NCI-H2107 treated with DMSO at 0.1 percent for 48 hours (cell line): ENCODE data around the gene ATG9B.
A peak's percentile ranks its signal among the peaks of the same experiment; 100 is the strongest.
"Not testable (repeated sequence)": the region's sequence is repeated elsewhere in the genome, so short reads cannot be mapped to it uniquely, and the experiment has no call there.

ENCODE experiments used
- DNase-seq: peaks from one replicate; lab custom pipeline; 2025; ENCODE audit not compliant: unreplicated experiment; lab: John Stamatoyannopoulos, UW

Gene ATG9B

DNA sequence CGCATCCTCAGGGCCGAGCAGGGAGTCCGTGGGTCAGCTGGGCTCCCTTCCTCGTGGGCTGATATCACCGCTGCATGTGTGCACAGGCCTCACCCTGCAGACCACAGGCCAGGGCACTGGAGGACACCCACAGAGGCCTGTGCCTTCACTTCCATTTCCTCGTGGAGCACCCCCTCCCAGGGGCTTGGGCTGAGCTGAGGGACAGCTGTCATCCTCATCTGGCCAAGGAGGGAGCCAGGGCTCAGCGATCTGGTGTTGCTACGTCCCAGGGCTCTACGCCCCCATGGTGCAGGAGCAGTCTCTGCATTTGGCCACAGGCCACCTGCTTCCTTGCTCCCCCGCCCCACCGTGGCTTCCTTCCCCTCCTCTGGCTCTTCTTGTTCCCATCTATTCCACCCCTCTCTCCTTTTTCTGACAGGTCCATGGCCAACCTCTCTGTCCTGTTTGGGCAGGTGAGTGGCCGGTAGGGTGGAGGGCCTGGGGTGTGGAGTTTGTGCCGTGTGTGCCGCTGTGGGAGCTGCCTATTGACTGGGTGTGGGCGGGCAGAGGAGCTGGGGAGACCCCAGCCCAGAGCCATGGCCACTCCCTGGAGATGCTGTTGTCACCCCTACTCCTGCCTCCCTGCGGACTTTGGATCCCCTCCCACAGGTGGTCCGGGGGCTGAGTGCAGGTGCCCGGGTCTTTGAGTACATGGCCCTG, 15.7 kb upstream of the ATG9B start:
- DNase-seq = no peak

DNA sequence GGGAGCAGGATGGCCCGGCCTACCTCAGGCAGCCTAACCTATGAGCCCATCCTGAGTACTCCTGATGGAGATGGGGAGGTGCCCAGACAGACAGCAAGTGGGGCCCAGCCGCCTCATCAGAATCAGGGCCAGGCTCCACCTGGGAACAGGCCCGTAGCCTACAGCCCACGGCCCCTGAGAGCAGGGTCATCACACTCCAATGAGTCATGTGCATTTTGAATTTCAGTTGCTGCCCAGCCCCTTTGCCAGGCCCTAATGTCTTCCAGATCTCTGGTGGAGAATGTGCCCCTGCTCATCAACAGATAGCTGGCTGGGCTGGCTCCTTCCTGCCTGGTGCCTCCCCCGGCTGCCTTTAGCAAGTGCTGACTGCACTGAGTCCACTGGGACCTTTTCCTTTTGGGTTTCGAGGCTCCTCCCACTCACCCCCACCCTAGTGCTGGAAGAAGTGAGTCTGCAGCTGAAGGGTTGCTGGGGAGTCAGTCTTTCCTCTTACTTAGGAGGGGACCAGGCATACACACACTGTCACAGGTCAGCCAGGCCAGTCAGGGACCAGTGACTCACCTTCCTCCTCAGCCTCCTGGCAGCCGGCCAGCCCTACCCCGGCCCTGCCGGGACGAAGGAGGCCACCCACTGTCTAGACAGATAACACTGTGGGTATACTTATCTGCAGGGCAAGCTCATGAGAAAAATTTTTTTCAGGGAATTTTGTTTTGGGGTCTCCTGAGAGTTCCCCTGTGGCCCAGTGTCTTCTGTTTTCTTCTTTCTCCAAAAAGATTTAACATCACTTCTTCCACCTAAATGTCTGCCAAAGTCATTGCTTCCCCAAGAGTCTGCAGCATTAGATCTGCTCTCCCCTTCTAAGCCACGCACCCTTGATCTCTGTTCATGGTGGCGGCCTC, 14.9 kb upstream of the ATG9B start:
- no peak for DNase-seq

DNA sequence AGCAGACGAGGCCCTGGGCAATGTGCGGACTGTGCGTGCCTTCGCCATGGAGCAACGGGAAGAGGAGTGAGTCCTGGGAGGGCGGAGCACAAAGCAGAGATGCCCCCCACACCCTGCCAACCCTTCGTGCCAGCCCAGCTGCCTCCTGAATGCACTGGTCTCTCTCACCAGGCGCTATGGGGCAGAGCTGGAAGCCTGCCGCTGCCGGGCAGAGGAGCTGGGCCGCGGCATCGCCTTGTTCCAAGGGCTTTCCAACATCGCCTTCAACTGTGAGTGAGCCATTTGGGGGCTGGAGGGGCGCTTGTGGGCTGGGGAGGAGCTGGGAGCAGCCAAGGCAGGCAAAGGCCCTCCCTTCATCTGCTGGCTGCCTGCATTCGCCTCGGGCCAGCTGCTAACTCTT, 11.6 kb upstream of the ATG9B start:
- DNase-seq = no peak

DNA sequence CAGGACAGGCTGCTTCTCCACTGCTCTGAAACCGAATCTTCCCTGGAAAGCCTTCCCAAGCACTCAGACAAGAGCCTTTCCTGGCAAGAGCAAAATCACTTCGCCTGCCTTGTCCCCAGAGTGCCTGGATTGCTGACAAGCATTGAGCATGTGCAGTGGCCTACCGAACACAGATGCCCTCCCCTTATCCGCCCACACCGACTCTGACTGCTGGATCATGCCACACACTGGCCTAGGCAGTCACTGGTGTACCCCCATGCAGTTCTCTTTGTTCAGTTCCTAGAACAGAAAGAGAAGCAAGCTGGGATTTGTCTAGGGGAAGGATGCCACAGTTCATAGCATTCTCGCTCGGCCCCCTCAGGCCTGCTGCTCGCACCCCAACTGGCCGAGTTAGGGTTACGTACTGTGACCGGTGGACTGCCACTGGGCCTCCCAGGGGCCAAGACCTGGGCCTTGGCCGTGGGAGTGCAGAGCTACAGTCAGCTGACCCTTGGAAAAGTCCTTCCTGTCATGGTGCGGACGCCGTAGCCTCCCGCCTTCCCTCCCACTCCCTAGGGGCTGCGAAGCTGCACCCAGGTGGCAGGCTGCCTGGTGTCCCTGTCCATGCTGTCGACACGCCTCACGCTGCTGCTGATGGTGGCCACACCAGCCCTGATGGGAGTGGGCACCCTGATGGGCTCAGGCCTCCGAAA, 10.9 kb upstream of the ATG9B start:
- DNase-seq = no peak

DNA sequence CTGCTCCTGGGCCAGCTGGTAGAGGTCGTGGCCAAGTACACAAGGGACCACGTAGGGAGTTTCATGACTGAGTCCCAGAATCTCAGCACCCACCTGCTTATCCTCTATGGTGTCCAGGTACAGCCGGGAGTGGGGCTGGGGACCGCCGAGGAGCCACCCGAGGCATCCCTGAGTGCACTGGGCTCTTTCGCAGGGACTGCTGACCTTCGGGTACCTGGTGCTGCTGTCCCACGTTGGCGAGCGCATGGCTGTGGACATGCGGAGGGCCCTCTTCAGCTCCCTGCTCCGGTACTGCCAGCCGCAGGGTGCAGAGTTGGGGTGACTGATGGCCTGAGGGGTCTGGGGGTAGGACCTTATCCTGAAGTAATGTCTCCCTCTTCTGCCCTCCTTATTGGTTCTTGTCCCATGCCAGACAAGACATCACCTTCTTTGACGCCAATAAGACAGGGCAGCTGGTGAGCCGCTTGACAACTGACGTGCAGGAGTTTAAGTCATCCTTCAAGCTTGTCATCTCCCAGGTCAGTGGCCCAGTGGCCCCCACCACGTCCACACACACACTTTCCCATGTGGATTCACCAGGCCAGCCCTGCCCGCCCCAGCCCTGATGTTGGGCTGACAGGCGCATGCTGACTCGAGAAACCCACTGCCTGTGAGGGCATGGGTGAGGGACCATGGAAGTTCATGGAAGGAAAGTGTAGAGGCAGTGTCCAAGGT, 10.2 kb upstream of the ATG9B start:
- no peak for DNase-seq

DNA sequence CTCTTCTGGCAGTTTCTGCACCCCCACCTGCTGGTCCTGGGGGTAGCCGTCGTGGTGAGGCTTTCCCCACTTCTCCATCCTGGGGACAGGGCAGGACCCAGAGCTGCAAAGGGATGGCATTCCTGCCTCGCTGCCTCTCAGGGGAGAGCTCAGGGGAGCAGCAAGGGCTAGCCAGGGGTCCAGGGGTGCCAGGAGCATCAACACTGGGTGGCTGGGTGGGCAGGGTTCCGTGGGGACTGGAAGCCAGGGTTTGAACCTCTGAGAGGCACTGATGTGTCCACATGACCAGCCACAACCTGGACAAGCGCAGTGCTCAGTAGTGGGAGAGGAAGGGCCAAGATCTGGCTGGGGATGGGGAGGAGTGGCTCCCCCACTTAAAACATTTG, 9.6 kb upstream of the ATG9B start:
- no peak for DNase-seq

DNA sequence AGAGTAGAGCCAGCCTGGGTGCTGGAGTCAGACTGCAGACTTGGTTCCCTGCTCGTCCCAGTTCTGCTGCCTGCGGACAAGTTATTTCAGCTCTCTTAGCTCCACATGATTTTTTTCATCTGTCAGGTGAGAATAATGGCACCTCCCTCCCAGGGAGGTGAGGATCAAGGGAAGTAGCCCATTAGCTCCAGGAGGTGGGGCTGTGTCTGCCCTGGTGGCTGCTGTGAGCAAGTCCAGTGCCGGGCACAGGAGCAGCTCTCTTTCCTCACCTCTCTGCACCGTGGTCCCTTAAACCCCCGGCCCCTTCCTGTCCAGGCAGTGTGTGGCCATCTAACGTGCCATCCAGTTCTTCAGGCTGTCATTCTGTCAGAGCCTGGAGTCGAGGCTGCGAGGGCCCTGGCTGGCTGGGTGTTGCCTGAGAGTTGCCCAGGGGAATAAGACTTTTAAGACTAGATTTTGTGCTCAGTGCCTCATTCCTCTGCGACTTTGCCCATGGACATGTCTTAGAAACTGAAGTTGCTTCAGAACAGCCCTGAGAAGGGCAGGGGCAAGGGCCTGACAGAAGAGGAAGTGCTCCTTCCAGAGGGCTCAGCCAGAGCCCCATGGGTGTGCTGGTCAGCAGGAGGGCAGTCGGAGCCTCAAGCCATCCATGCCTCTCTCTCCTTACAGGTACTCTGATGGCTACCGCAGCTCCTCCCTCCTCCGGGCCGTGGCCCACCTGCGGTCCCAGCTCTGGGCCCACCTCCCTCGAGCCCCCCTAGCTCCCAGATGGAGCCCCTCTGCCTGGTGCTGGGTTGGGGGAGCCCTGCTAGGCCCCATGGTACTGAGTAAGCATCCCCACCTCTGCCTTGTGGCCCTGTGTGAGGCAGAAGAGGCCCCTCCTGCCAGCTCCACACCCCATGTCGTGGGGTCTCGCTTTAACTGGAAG, 8.9 kb upstream of the ATG9B start:
- DNase-seq = no peak

DNA sequence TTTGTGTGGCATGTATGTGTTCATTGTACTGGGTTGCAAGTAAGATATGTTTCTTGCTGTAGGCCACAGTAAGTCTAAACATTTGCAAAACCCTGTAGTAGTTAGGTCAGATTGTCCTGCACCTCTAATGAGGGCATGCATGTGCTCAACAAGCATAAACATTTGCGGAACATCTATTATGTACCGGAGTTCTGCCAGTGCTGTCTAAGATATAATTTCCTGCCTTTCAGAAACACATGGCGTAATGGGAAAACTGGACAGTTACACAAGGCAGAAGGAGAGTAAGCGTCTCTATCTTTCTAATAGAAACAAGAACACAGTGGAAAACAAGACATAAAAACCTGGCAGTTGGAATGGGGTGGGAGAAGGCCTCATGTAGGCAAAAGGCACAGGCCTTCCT, 6.7 kb upstream of the ATG9B start:
- DNase-seq = no peak

DNA sequence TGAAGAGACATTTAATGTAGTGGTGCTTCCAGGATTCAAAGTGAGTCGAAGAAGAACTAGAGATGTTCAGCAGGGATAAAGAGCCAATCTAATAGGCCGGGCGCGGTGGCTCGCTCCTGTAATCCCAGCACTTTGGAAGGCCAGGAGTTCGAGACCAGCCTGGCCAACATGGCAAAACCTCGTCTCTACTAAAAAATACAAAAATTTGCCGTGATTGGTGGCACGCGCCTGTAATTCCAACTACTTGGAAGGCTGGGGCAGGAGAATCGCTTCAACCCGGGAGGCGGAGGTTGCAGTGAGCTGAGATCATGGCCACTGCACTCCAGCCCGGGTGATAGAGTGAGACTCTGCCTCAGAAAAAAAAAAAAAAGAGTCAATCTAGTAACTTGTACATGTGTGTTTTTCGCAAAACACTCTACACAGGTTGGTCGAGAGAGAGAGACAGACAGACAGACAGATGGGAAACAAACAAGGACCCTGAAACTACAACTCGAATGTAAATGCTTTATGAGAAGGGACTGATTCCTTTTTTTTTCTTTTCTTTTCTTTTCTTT, 4.7 kb upstream of the ATG9B start:
- no peak for DNase-seq

DNA sequence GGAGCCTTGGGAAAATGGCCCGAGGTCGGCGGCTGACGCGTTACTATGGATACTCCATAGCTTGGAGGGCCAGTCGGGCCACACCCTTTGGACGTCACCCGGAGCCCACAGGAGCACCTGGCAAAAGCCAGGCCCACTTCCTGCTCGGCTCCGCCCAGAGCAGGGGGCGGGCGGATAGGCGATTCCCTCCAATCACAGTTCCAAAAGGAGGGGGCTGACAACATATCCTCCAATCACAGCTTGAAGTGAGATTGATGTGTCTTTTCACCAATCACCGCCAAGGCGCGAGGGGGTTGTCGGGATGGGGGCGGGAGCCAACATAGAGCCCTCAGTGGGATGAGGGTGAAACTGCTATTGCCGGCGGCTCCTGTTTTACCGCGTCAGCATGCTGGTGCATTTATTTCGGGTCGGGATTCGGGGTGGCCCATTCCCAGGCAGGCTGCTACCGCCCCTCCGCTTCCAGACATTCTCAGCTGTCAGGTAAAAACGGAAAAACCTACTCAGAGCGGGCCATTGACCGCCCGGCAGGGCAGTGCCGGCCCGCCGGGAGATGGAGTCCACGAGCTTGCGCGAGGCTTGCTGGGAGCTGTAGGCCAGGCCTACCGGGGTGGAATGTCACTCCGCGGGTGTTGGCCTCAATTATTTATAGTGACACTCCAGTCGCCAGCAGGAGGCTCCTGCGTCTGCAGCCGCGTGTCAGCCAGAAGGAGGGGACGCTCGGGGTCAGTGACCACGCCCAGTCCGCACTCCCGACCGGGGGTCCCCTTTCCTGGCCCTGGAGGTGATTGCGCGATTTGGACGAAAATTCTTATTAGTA, 4.0 kb upstream of the ATG9B start, which contains the start of gene ABCB8:
Gene ABCB8 (plus strand): TSS at position 320 of the 817 bp plus-strand sequence. CDS start 66 bp downstream, at position 386.
- peak; percentile 98 for DNase-seq

DNA sequence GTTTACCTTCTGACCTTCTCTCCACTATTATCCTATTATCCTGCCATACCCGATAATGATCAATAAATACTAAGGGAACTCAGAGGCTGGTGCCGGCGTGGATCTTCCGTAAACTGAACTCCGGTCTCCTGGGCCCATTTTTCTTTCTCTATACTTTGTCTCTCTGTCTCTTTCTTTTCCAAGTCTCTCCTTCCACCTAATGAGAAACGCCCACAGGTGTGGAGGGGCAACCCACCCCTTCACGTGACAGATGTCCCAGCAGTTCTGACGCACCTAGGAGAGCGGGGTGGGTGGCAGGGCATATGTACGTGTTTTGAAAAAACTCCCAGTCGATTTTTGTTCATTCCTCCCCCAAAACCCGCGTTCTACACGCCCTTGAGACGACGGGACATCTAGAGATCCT, 3.4 kb upstream of the ATG9B start:
- DNase-seq = not testable (repeated sequence)

DNA sequence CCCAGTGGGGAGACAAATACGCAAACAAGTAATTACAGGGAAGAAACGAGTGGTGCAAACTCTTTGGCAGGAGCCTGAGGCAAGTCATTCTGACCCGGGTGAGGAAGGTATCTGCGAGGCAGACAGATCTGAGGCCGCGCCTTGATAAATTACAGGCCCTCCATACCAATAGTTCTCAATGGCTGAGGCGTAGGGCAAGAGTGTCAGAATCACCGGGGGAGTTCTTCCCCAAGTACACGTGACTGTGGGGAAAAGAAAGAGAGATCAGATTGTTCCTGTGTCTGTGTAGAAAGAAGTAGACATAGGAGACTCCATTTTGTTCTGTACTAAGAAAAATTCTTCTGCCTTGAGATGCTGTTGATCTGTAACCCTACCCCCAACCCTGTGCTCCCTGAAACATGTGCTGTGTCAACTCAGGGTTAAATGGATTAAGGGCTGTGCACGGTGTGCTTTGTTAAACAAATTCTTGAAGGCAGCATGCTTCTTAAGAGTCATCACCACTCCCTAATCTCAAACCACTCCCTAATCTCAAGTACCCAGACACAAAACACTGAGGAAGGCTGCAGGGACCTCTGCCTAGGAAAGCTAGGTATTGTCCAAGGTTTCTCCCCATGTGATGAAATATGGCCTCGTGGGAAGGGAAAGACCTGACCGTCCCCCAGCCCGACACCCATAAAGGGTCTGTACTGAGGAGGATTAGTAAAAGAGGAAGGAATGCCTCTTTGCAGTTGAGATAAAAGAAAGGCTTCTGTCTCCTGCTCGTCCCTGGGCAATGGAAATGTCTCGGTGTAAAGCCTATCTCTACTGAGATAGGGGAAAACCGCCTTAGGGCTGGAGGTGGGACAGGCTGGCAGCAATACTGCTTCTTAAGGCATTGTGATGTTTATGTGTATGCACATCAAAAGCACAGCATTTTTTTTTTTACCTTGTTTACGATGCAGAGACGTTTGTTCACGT, 2.8 kb upstream of the ATG9B start:
- not testable (repeated sequence) for DNase-seq

DNA sequence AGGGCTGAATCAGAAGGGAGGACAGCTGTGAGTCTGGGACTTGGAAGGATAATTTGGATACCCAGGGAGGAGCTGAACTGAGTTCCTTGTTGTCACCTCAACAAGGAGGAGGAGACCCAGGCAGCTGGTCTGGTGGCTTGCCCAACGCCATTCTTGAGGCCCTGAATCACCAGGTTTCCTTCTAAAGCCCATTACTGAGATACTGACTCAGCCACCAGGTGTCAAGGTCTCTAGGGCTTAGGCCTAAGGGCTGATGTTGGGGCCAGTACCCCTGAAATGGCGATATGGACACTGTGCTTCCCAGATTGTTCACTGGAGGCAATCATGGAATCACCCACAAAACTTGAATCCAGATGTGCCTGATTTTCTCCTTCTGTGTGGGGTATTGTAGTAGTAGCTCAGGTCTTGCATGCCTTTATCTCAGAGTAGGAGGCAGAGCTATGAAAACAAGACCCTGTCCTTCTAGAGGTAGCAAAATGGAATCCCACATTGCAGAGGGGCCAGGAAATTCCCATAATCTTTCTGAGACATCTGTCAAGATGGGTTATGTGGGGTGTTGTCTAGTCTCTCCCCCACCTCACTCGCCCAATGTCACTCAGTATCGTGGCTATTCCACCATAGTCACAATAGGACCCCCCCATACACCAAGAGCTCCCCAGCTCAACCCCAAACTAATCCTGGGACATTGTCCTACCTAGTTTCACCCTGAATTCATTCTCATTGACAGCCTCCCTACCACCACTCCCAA, 1.8 kb upstream of the ATG9B start:
- no peak for DNase-seq

DNA sequence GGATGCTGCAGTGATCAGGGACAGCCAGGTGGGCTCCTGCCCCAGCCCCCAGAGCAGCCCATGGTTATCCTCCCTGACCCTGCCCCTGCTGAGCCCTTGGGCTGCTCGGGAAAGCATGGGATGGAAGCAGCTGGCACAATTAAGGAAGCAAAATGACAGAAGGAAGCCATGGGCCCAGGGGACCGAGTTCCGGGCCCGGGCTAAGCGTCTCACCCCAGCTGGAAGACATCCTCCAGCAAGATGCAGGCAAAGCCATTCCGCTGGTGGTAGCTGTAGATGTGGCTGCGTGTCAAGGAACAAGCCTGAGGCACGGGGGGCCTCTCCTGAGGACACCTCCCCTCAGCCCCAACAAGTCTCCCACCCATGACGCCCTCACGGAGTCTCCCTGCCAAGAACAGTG, 1.1 kb downstream of the ATG9B start:
- DNase-seq = no peak

DNA sequence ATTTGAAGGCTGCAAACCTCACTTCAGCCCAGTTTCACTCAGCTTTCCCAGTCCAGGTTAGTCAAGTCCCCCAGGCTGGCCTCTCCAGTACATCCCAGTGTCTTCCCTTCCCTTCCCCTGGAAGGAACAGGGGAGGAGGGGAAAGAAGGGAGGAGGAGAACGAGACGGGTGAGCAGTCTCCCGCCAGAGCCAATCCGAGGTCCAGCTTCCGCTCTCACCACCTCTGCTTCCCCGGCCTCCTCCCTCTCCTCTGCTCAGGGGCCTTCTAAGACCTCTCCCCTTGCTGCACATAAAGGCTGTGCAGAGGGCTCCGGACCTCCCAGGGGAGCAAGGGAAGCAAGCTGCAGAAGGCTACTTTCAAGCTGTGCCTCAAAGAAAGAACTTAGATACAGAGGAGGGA, 4.1 kb downstream of the ATG9B start:
- DNase-seq = no peak

DNA sequence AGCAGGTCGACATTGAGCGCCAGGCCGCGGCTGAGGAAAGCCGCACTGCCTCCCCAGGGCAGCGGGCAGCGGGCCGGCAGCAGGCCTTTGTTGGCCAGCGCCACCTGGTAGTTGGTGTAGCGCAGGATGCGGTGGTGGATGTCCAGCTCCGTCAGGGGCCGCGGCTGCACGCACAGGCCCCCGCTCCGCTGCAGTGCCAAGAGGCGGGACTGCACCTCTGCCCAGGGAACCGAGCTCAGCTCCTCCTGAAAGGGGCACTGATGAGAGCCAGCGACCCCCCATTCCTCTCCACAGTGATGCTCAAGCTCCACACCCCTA, 5.2 kb downstream of the ATG9B start:
- no peak for DNase-seq

DNA sequence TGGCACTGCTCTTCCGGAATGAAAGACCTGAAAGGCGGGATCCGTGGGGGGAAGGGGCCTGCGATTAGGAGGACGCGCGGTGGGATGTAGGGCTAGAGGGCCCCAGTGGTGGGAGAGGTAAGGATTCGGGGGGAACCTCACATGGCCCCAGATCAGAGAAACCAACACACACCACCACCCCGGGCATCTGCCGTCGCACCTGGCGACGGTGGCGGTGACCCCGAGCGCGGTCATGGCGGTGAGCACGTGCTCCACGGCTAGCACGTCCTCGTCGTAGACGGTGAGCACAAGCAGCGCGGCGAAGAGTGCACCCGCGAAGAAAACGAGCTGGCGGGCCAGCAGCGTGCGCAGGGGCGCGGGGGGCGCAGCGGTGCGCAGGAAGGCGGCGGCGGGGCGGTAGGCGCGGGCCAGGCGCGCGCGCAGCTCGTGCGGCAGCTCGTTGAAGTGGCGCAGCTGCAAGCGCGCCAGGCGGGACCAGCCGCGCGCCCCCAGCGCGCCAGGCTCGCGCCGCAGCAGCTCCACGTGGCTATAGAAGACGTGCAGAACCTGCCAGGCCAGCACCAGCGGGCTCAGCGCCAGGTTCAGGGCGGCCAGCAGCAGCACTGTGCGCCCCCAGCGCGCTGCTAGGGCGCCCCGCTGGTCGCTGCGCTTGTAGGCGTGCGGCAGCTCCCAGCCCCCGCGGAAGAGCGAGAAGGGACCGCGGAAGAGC, 5.7 kb downstream of the ATG9B start:
- no peak for DNase-seq
